Measurements from ENCODE around the gene ZNF266. TPM values are rescaled to one million over a fixed set of nuclear protein-coding genes. Genes with fewer than 3 reads are reported as not detected.

Gene ZNF266
- total RNA-seq, 1 donor from 2014 or later, result 25.3 TPM

DNA sequence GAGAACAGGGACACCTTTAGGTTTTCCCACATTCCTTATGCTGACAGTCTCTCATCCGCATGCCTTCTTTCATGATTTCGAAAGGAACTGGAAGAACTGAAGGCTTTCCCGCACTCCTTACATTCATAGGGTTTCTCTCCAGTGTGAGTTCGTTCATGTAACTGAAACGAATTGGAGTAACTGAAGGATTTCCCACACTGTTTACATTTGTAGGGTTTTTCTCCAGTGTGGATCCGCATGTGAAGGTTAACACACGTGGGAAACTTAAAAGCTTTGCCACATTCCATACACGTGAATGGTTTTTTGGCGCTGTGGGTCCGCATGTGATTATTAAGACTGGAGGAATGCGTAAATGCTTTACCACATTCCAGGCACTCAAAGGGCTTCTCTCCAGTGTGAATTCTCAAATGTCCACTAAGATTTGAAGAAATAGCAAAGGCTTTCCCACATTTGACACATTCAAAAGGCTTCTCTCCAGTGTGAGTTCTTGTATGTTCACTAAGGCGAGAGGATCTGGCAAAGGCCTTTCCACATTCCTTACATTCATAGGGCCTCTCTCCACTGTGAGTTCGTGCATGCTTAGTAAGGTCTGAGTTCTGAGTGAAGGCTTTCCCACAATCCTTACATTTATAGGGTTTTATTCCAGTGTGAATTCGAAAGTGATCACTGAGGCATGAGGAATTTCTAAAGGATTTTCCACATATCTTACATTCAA, 22.0 kb downstream of the ZNF266 start:
- peaks cover 68% of the 10 kb centered on the region for H3K9me3 Mint-ChIP-seq

DNA sequence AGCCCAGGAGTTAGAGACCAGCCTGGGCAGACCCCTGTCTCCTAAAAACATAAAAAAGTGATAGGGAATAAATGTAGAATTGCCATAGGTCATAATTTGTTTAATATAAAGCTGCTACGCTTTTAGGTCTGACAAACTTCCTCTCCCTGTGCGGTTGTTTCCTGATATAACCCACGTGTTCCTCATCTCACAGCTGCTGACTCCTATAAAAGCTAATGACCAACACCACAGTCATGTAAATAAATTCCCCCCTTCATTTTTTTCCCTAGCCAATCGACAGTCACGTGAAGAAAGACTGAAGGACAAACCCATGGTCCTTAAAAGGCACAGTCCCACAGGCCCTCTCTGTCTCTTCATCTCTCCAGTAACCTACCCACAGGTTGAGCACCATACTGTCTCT, 27.5 kb downstream of the ZNF266 start:
- peaks cover 73% of the 10 kb centered on the region for H3K9me3 Mint-ChIP-seq
- intact Hi-C loops (cut with micrococcal nuclease), result no loop called here
- no peak overlapping the region for H3K27ac Mint-ChIP-seq
- peaks cover 12% of the 10 kb centered on the region for H3K36me3 Mint-ChIP-seq (ENCODE audit: low read depth)
- no peak for DNase-seq (ENCODE audit: low spot score)
- peak overlapping the region; percentile 16 for H3K4me3 Mint-ChIP-seq
- peaks cover 6% of the 10 kb centered on the region for H3K4me1 Mint-ChIP-seq (ENCODE audit: low read depth)
- H3K27me3 Mint-ChIP-seq (ENCODE audit: insufficient read depth), result no peaks in the 10 kb centered on the region

More for the DNA sequence above, 22.0 kb downstream of the ZNF266 start:
- DNase-seq (ENCODE audit: low spot score), result no peak
- Mint-ChIP-seq H3K4me1 (ENCODE audit: low read depth) (no peaks in the 10 kb centered on the region), H3K4me3 (no peak overlapping the region), H3K27me3 (ENCODE audit: insufficient read depth) (no peaks in the 10 kb centered on the region), H3K27ac (no peak overlapping the region), H3K36me3 (ENCODE audit: low read depth) (peaks cover 57% of the 10 kb centered on the region)
- intact Hi-C loops (cut with micrococcal nuclease), result no loop called here

DNA sequence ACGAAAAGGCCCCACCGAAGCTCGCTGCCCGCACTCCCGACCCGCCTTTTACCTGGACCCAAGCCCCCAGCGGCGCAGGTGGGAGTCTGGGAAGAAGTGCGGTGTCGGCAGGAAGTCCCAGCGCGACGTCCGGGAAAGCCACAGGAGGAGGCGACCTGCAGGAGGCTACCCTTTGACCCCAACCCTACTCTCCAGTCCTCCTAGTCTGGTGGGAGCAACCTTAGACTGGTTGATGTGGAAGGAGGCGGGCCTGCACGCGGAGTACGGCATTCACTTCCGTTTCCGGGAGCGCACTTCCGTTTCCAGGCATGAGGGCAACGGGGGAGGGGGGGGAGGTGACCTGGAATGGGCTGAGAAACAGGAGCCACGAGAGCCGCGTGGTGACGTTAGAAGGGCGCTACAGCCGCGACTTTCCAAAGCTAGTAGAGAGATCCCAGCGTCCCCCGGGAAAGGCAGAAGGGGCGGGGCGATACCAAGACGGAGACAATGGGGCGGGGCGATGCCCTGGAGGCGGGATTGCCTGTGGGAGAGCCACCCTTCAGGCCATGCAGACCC, 28.5 kb downstream of the ZNF266 start:
- intact Hi-C loops (cut with micrococcal nuclease), result no loop called here
- DNase-seq (ENCODE audit: low spot score), result no peak
- H3K9me3 Mint-ChIP-seq, result peaks cover 64% of the 10 kb centered on the region
- peaks cover 5% of the 10 kb centered on the region for H3K36me3 Mint-ChIP-seq (ENCODE audit: low read depth)
- no peak overlapping the region for H3K27ac Mint-ChIP-seq
- H3K4me1 Mint-ChIP-seq (ENCODE audit: low read depth), result peaks cover 6% of the 10 kb centered on the region
- no peaks in the 10 kb centered on the region for H3K27me3 Mint-ChIP-seq (ENCODE audit: insufficient read depth)
- peak overlapping the region; percentile 67 for H3K4me3 Mint-ChIP-seq

DNA sequence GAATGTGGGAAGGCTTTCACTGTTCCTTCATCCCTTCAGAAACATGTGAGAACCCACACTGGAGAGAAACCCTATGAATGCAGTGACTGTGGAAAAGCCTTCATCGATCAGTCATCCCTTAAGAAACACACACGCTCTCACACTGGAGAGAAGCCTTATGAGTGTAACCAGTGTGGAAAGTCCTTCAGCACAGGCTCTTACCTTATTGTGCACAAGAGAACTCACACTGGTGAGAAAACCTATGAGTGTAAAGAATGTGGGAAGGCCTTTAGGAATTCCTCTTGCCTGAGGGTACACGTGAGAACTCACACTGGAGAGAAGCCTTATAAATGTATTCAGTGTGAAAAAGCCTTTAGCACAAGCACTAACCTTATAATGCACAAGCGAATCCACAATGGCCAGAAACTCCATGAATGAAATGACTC, 54.0 kb downstream of the ZNF266 start:
- intact Hi-C loops (cut with micrococcal nuclease), result no loop called here
- H3K36me3 Mint-ChIP-seq (ENCODE audit: low read depth), result peaks cover 2% of the 10 kb centered on the region

DNA sequence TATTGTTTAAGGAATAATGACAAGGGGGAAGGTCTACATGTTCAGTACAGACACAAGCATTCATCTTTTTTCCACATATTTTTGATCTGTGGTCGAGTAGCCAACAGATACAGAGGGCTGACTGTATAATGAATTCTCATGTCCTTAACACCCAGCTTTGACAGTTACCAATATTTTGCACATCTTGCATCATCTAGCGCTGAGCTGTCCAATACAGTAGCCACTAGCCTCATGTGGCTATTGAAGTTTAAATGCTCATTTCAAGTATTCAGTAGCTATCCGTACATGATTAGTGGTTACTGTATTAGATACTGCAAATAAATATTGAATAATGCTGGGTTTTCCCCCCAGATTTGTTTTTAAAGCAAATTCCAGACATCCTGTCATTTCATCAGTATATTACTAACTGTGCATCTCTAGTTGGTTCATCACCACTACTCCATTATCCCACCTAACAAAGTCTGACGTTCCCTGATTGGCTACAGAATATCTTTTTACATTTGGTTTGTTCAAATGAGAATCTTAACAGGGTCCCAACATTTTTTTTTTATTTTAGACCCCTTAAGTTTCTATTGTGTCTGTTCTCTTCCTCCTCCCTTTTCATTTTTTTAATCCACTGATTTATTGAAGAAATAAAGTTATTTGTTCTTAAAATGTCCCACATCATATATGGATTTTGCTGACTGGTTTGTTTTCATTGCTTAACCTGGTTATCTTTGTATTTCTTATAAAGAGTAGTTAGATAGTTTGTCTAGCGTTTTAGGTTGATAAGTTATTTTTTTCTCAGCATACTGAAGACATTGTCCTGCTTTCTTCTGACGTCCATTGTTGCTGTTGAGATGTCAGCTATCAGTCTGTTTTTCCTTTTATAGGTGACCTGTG, 64.4 kb downstream of the ZNF266 start:
- H3K4me1 Mint-ChIP-seq (ENCODE audit: low read depth), result no peaks in the 10 kb centered on the region
- no peak for DNase-seq (ENCODE audit: low spot score)
- H3K9me3 Mint-ChIP-seq, result peaks cover 65% of the 10 kb centered on the region
- intact Hi-C loops (cut with micrococcal nuclease), result no loop called here
- H3K4me3 Mint-ChIP-seq, result no peak overlapping the region
- no peaks in the 10 kb centered on the region for H3K36me3 Mint-ChIP-seq (ENCODE audit: low read depth)
- no peak overlapping the region for H3K27ac Mint-ChIP-seq
- no peaks in the 10 kb centered on the region for H3K27me3 Mint-ChIP-seq (ENCODE audit: insufficient read depth)

More for the DNA sequence above, 54.0 kb downstream of the ZNF266 start:
- no peaks in the 10 kb centered on the region for H3K27me3 Mint-ChIP-seq (ENCODE audit: insufficient read depth)
- no peak overlapping the region for H3K27ac Mint-ChIP-seq
- H3K4me3 Mint-ChIP-seq, result no peak overlapping the region
- H3K9me3 Mint-ChIP-seq, result peaks cover 79% of the 10 kb centered on the region
- DNase-seq (ENCODE audit: low spot score), result no peak
- no peaks in the 10 kb centered on the region for H3K4me1 Mint-ChIP-seq (ENCODE audit: low read depth)

DNA sequence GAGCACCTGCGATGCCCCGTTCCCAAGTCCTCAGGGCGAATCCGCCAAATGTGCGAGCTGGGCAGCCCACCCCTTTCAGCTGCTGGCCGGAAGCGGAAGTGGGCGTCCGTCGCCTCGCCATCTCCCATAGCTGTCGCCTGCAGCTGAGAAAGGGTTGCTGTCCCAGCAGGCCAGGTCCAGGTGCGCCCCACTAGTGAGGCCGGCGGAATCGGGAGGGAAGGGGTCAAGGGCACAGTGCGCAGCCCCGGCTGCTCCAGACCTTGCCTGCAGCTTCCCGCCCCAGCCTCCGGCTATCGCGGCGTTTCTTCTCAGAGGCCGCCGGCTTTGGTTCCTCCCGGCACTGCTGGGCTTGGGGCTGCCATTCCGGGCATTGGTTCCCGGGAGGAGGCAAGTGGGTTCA, 72.5 kb downstream of the ZNF266 start, which contains the start of gene ZNF177:
Gene ZNF177 (plus strand): TSS at position 109 of the 400 bp plus-strand sequence. CDS start 15,299 bp downstream, outside the sequence.
- Mint-ChIP-seq H3K4me3 (no peak within 1 kb of the TSS), H3K36me3 (ENCODE audit: low read depth) (peaks cover 2% of the 10 kb centered on the region), H3K4me1 (ENCODE audit: low read depth) (no peaks in the 10 kb centered on the region), H3K9me3 (peaks cover 54% of the 10 kb centered on the region), H3K27ac (no peak within 1 kb of the TSS), H3K27me3 (ENCODE audit: insufficient read depth) (no peaks in the 10 kb centered on the region)
- intact Hi-C loops (cut with micrococcal nuclease), result no loop called here
- DNase-seq (ENCODE audit: low spot score), result no peak

Other genes starting within 250 kb of the ZNF266 start
- gene OR7D4, start 216.0 kb downstream of the ZNF266 start, total RNA-seq, result not detected in 2 replicates
- not detected in 2 replicates for gene OR7E24, start 184.6 kb downstream of the ZNF266 start, total RNA-seq
- gene ZNF699, start 125.7 kb downstream of the ZNF266 start, total RNA-seq, result 4.7 and 5.0 TPM in 2 replicates
- 5.0 and 6.4 TPM in 2 replicates for gene ZNF559, start 111.4 kb downstream of the ZNF266 start, total RNA-seq
- 0.18 TPM in 1 of 2 replicates, not detected in the other for gene ZNF177, start 72.6 kb downstream of the ZNF266 start, total RNA-seq
- not detected in 2 replicates for gene ZNF560, start 63.0 kb upstream of the ZNF266 start, total RNA-seq
- gene ZNF426, start 103.1 kb upstream of the ZNF266 start, total RNA-seq, result 10.2 and 10.3 TPM in 2 replicates
- 63.4 and 64.8 TPM in 2 replicates for gene ZNF121, start 148.9 kb upstream of the ZNF266 start, total RNA-seq
- 33.2 and 36.7 TPM in 2 replicates for gene ZNF561, start 185.7 kb upstream of the ZNF266 start, total RNA-seq
- gene ZNF562, start 239.5 kb upstream of the ZNF266 start, total RNA-seq, result 13.2 and 13.8 TPM in 2 replicates

Data from activated T-helper 1 cell treated with anti-CD3 and anti-CD28 coated beads, Interleukin-12 subunit alpha, Interleukin-12 subunit beta, Interleukin-2, Interleukin-4 antibody, amounts not matched to agents 30 ng/mL and 10 ng/mL and 1 ng/mL, durations not matched to agents 14 hours and 24 hours and 36 hours (primary cell).